Left ventricle myocardium inferior (tissue), 1 donor: ENCODE measurements around the gene BOLL. TPM values are rescaled to one million over a fixed set of nuclear protein-coding genes. Genes with fewer than 3 reads are reported as not detected.
"Not testable (repeated sequence)": the region's sequence is repeated elsewhere in the genome, so short reads cannot be mapped to it uniquely, and the experiment has no call there.

Experiments
- DNase-seq: peaks from one replicate; pipeline ENCODE4 v3.0.0-alpha.2; 2020
- H3K27ac ChIP-seq: fragments of 200-600 bp; replicated peaks from 2 replicates; pipeline ENCODE4 v1.8.0; 2021
- H3K27me3 ChIP-seq: fragments of 200-600 bp; 2 replicates; pipeline ENCODE4 v1.8.0; 2021; ENCODE audit warnings: low read depth
- H3K36me3 ChIP-seq: fragments of 200-600 bp; 2 replicates; pipeline ENCODE4 v1.8.0; 2021
- H3K4me1 ChIP-seq: fragments of 200-600 bp; 2 replicates; pipeline ENCODE4 v1.8.0; 2021
- H3K4me3 ChIP-seq: fragments of 200-600 bp; 2 replicates; pipeline ENCODE4 v1.8.0; 2021; ENCODE audit warnings: mild to moderate bottlenecking, moderate library complexity
- H3K9me3 ChIP-seq: fragments of 200-600 bp; replicated peaks from 2 replicates; pipeline ENCODE4 v1.8.0; 2021
- CTCF ChIP-seq: fragments of 200-600 bp; IDR thresholded peaks from 2 replicates; pipeline ENCODE4 v1.8.0; 2021; ENCODE audit warnings: antibody characterized with exemption, mild to moderate bottlenecking, borderline replicate concordance
- intact Hi-C: fragments of 100-400 bp; cut with micrococcal nuclease; formaldehyde crosslinking; loops from one replicate; pipeline ENCODE4 v1.11.0; 2022
- total RNA-seq: library from RNA; stranded (reverse); fragmentation: NEBNext Ultra II Directional; extraction: Animal tissue kit (Norgen Biotek cat#: 25700); gene quantifications from one replicate; pipeline ENCODE4 v1.2.1, GENCODE V29; 2021
- donor health status: DM: no; HTN: yes; CAD: no; lungs with severe emphysema.

BOLL gene
- total RNA-seq, 1 donor from 2014 or later: not detected

DNA sequence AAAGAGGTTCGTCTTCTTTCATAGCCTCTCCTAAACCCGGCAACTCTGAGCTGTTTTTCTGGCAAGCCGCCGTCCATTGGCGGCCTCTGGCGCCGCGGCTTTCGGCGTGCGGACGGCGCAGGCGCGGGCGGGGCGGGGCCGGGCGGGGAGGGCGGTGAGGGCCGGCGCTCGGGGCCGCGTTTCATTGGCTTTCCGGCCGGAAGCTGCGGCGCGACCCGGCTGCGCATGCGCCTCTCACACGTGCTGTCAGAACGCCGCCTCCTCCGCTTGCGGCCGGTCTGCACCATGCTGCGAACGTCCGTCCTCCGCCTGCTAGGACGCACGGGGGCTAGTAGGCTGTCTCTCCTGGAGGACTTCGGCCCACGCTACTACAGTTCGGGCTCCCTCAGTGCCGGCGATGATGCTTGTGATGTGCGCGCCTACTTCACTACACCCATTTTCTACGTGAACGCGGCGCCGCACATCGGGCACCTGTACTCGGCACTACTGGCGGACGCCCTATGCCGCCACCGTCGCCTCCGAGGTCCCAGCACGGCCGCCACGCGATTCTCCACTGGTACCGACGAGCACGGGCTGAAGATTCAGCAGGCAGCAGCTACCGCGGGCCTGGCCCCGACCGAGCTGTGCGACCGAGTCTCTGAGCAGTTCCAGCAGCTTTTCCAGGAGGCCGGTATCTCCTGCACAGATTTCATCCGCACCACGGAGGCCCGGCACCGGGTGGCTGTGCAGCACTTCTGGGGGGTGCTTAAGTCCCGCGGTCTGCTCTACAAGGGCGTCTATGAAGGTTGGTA lies 79.8 kb downstream of the BOLL start, which contains the start of gene MARS2:
MARS2 (plus strand) TSS at position 249 of the 791 bp plus-strand sequence; CDS start at position 286, 37 bp downstream.
- Histone ChIP-seq H3K27me3 (no peaks in the 10 kb centered on the region), H3K9me3 (no peaks in the 10 kb centered on the region), H3K27ac (peak within 1 kb of the TSS; percentile 90), H3K4me1 (peaks cover 48% of the 10 kb centered on the region), H3K36me3 (no peaks in the 10 kb centered on the region), H3K4me3 (peak within 1 kb of the TSS; percentile 84)
- intact Hi-C loops: loop anchor here (5.0 kb wide), 1 partner anchor 72 kb away; no protein-coding TSS in a partner anchor
- peak; percentile 95 for DNase-seq
- no peak for TF ChIP-seq CTCF

DNA sequence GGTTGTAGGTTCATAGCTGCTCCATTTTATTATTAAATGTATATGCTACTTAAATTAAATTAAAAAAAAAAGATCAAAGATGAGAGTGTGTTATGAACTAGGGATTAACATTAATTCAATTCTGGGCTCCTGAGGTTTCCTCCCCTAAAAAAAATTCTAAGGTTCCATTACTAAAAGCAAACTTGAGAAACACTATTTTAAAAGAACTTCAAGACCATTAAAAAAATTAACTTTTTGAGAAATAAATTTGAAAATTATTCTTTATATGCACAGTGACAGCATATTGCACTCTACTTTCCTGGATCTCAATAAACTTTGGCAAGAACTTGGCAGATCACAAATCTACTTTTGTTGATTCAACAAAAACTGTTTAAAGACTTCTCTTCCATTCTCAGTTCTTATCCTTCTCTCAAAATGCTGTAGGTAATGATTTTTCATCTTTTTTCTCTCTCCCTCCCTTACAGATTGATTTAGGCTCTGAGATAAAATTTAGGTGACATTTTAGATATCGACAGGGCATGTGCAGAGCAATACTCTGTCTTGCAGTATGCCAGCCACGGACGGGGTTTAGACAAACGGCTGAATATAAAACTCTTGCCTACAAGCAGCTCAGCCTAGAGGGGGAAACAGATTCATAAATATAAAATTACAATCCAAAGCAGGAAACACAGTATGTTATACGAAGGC lies 80.5 kb downstream of the BOLL start:
- intact Hi-C loops: loop anchor here (5.0 kb wide), 1 partner anchor 73 kb away; no protein-coding TSS in a partner anchor

DNA sequence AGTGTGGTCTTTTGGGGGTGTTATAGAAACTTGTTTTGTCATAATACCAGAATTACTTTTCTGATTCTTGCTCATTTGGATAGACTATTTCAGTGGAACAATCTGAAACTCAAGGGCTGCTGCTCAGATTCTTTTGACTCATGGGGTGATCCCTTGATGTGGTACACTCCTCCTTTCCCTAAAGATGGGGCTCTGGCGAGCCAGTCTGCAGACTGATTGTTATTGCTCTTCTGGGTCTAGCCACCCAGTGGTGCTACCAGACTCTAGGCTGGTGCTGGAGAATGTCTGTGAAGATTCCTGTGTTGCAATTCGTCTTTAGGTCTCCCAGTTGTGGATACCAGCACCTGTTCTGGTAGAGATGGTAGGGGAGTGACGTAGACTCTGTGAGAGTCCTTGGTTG lies 84.2 kb downstream of the BOLL start:
- Histone ChIP-seq H3K36me3 (no peaks in the 10 kb centered on the region), H3K4me1 (peaks cover 16% of the 10 kb centered on the region), H3K27me3 (no peaks in the 10 kb centered on the region), H3K4me3 (no peak overlapping the region), H3K27ac (no peak overlapping the region), H3K9me3 (no peaks in the 10 kb centered on the region)
- intact Hi-C loops: no loop called here
- no peak for TF ChIP-seq CTCF
- DNase-seq: no peak

More for the DNA sequence above, 80.5 kb downstream of the BOLL start:
- H3K4me1 ChIP-seq: peaks cover 48% of the 10 kb centered on the region
- no peak for TF ChIP-seq CTCF
- H3K27me3 ChIP-seq: no peaks in the 10 kb centered on the region
- H3K9me3 ChIP-seq: no peaks in the 10 kb centered on the region
- H3K27ac ChIP-seq: peak overlapping the region; percentile 90
- peak overlapping the region; percentile 84 for H3K4me3 ChIP-seq
- DNase-seq: no peak
- no peaks in the 10 kb centered on the region for H3K36me3 ChIP-seq

DNA sequence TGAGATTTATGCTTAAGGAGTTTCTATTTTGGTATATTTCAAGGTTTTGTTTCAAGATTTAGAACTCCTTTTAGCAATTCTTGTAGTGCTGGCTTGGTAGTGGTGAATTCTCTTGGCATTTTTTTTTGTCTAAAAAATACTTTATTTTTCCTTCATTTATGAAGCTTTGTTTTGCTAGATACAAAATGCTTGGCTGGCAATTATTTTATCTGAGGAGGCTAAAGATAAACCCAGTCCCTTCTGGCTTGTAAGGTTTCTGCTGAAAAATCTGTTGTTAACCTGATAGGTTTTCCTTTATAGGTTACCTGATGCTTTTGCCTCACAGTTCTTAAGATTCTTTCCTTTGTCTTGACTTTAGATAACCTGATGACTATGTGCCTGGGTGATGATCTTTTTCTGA lies 85.4 kb downstream of the BOLL start:
- intact Hi-C loops, H3K9me3 ChIP-seq, H3K36me3 ChIP-seq, H3K27ac ChIP-seq, H3K4me1 ChIP-seq, H3K27me3 ChIP-seq, DNase-seq, H3K4me3 ChIP-seq: not testable (repeated sequence)

- H3K36me3 ChIP-seq, intact Hi-C loops, H3K27ac ChIP-seq, H3K9me3 ChIP-seq, H3K27me3 ChIP-seq, DNase-seq, H3K4me1 ChIP-seq, H3K4me3 ChIP-seq: not testable (repeated sequence)
These were observed 88.5 kb downstream of the BOLL start for GRCh38 chr2:197696571-197696970.

GRCh38 chr2:197695971-197696370 lies 89.1 kb downstream of the BOLL start:
- H3K9me3 ChIP-seq, H3K4me3 ChIP-seq, H3K36me3 ChIP-seq, DNase-seq, H3K4me1 ChIP-seq, H3K27ac ChIP-seq, intact Hi-C loops, H3K27me3 ChIP-seq: not testable (repeated sequence)

- intact Hi-C loops, H3K27me3 ChIP-seq, H3K36me3 ChIP-seq, H3K4me3 ChIP-seq, H3K27ac ChIP-seq, DNase-seq, H3K4me1 ChIP-seq, H3K9me3 ChIP-seq: not testable (repeated sequence)
These were observed 89.9 kb downstream of the BOLL start for GRCh38 chr2:197695206-197695605.
